PC-3 (cell line): ENCODE results near the gene SLC6A17.

ENCODE experiments used
- EZH2 ChIP-seq: fragments of 300-600 bp; sonication (generic); IDR thresholded peaks from one replicate; pipeline ENCODE4 v1.6.1; 2017; ENCODE audit warnings: antibody characterized with exemption, mild to moderate bottlenecking, low read length; ENCODE audit not compliant: unreplicated experiment
- TF ChIP-seq, protein P1 (sequence below): fragments of 300-600 bp; sonication (generic); conservative IDR thresholded peaks from 2 replicates; pipeline ENCODE4 v1.5.1; 2017; ENCODE audit warnings: antibody characterized with exemption, low read depth, mild to moderate bottlenecking, low read length

DNA sequence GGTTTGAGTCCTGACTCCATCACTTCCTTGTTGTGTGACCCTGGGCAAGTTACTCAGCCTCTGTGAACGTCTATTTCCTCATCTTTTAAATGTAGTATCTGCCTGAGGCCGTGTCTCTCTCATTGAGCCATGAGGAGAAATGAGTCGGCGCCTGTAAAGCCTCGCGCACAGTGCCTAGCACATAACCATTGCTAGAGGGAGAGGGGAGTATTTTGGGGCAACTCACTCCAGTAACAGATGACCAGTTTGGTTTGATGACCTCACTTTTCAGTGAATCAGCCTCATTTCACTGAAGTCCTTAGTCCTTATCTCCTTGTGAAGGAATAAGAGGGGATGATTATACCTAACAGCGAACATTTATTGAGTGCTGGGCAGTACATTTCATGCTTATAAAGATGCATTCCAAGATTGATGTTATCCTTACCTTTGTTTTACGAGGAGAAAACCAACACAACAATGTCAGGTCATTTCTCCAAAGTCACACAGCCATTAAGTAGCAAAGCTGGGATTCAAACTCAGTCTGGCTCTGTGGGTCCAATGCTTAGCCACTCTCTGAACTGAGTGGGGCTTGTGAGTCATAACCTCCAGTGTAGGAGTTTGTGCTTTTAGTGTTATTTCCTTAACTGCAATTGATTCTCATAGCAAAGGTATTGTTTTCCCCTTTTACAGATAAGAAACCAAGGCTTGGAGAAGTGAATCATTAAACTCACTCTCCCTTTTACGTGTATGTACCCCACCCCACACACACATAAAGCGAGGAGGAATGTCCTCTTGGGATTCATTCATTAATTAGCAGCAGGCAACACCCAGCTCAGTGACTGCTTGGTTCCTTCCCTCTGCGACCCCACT, 85.8 kb downstream of the SLC6A17 start:
- TF ChIP-seq, protein P1, sequence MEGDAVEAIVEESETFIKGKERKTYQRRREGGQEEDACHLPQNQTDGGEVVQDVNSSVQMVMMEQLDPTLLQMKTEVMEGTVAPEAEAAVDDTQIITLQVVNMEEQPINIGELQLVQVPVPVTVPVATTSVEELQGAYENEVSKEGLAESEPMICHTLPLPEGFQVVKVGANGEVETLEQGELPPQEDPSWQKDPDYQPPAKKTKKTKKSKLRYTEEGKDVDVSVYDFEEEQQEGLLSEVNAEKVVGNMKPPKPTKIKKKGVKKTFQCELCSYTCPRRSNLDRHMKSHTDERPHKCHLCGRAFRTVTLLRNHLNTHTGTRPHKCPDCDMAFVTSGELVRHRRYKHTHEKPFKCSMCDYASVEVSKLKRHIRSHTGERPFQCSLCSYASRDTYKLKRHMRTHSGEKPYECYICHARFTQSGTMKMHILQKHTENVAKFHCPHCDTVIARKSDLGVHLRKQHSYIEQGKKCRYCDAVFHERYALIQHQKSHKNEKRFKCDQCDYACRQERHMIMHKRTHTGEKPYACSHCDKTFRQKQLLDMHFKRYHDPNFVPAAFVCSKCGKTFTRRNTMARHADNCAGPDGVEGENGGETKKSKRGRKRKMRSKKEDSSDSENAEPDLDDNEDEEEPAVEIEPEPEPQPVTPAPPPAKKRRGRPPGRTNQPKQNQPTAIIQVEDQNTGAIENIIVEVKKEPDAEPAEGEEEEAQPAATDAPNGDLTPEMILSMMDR: no peak
- TF ChIP-seq EZH2: no peak
